OCI-LY1 (cell line): ENCODE results near the gene SPACDR.

ENCODE experiments used
- H2AFZ ChIP-seq: fragments of 200-600 bp; sonication (generic), shearing (Covaris generic); 2 replicates; pipeline ENCODE4 v1.6.0; 2014; ENCODE audit warnings: antibody characterized with exemption, mild to moderate bottlenecking, low read length
- H3F3A ChIP-seq: fragments of 200-600 bp; sonication (generic), shearing (Covaris generic); 2 replicates; pipeline ENCODE4 v1.6.0; 2014; ENCODE audit warnings: mild to moderate bottlenecking, antibody characterized with exemption, low read length, moderate library complexity; ENCODE audit not compliant: insufficient read depth
- H3K27ac ChIP-seq: fragments of 200-600 bp; sonication (generic); 2 replicates; pipeline ENCODE4 v1.5.1; 2014; ENCODE audit warnings: low read length, mixed run types, mild to moderate bottlenecking, low read depth; ENCODE audit not compliant: poor library complexity, severe bottlenecking
- H3K27me3 ChIP-seq: fragments of 200-600 bp; sonication (generic); 2 replicates; pipeline ENCODE4 v1.6.0; 2014; ENCODE audit warnings: antibody characterized with exemption, mild to moderate bottlenecking, low read length, moderate library complexity; ENCODE audit not compliant: insufficient read depth
- H3K36me3 ChIP-seq: fragments of 200-600 bp; sonication (generic); 2 replicates; pipeline ENCODE4 v1.6.1; 2014; ENCODE audit warnings: mild to moderate bottlenecking, antibody characterized with exemption, low read length, moderate library complexity, mixed read lengths; ENCODE audit not compliant: insufficient read depth
- H3K4me1 ChIP-seq: fragments of 200-600 bp; sonication (generic); 2 replicates; pipeline ENCODE4 v1.5.1; 2014; ENCODE audit warnings: mild to moderate bottlenecking, low read length, moderate library complexity; ENCODE audit not compliant: insufficient read depth, severe bottlenecking
- H3K4me2 ChIP-seq: fragments of 200-600 bp; sonication (generic), shearing (Covaris generic); 2 replicates; pipeline ENCODE4 v1.6.1; 2014; ENCODE audit warnings: low read length
- H3K4me3 ChIP-seq: fragments of 200-600 bp; sonication (generic); 2 replicates; pipeline ENCODE4 v1.5.1; 2014; ENCODE audit warnings: low read length, low read depth, mild to moderate bottlenecking, mixed read lengths; ENCODE audit not compliant: poor library complexity, severe bottlenecking
- H3K79me2 ChIP-seq: fragments of 200-600 bp; shearing (Covaris generic); 2 replicates; pipeline ENCODE4 v1.6.1; 2016; ENCODE audit warnings: mixed run types, low read length, mixed read lengths; ENCODE audit not compliant: insufficient read depth
- H3K9ac ChIP-seq: fragments of 200-600 bp; sonication (generic), shearing (Covaris generic); 2 replicates; pipeline ENCODE4 v1.6.1; 2014; ENCODE audit warnings: mild to moderate bottlenecking, low read length, mixed read lengths
- H3K9me2 ChIP-seq: fragments of 200-600 bp; sonication (generic), shearing (Covaris generic); 2 replicates; pipeline ENCODE4 v1.6.1; 2014; ENCODE audit warnings: low read depth, mild to moderate bottlenecking, low read length, mixed read lengths
- H3K9me3 ChIP-seq: fragments of 200-600 bp; shearing (Covaris generic); 2 replicates; pipeline ENCODE4 v1.6.1; 2014; ENCODE audit warnings: low read length, mixed read lengths
- H4K20me1 ChIP-seq: fragments of 200-600 bp; sonication (generic), shearing (Covaris generic); 2 replicates; pipeline ENCODE4 v1.6.0; 2016; ENCODE audit warnings: mild to moderate bottlenecking, low read length; ENCODE audit not compliant: insufficient read depth
- CTCF ChIP-seq: fragments of 200-600 bp; sonication (generic), shearing (Covaris generic); IDR thresholded peaks from 2 replicates; pipeline ENCODE4 v1.5.1; 2017; ENCODE audit warnings: mild to moderate bottlenecking, antibody characterized with exemption, low read length, moderate library complexity, mixed read lengths
- EZH2 ChIP-seq: fragments of 200-600 bp; sonication (generic), shearing (Covaris generic); IDR thresholded peaks from 2 replicates; pipeline ENCODE4 v1.8.0; 2017; ENCODE audit warnings: borderline replicate concordance, mixed run types, mild to moderate bottlenecking, antibody characterized with exemption, low read length, moderate library complexity, mixed read lengths

Gene SPACDR

GRCh38 chr7:100491192-100491578 is 27.1 kb upstream of the SPACDR start:
- Histone ChIP-seq H3K4me1 (no peaks in the 10 kb centered on the region), H3K4me2 (no peak overlapping the region), H3F3A (no peaks in the 10 kb centered on the region), H3K27me3 (peaks cover 17% of the 10 kb centered on the region), H3K27ac (no peak overlapping the region), H3K9ac (no peak overlapping the region), H4K20me1 (no peaks in the 10 kb centered on the region), H2AFZ (no peak overlapping the region), H3K4me3 (no peak overlapping the region), H3K9me3 (no peaks in the 10 kb centered on the region), H3K9me2 (no peaks in the 10 kb centered on the region), H3K79me2 (no peaks in the 10 kb centered on the region), H3K36me3 (no peaks in the 10 kb centered on the region)
- TF ChIP-seq CTCF (no peak), EZH2 (no peak)

- H3K9me3 ChIP-seq = no peaks in the 10 kb centered on the region
- peaks cover 17% of the 10 kb centered on the region for H3K27me3 ChIP-seq
- no peak overlapping the region for H2AFZ ChIP-seq
- H3K36me3 ChIP-seq = no peaks in the 10 kb centered on the region
- H3K9me2 ChIP-seq = no peaks in the 10 kb centered on the region
- no peaks in the 10 kb centered on the region for H3F3A ChIP-seq
- 0 out of 2 replicates have a peak, but pooled peaks have one; percentile 8 for TF ChIP-seq CTCF
- TF ChIP-seq EZH2 = no peak
- H3K79me2 ChIP-seq = no peaks in the 10 kb centered on the region
- H3K4me1 ChIP-seq = no peaks in the 10 kb centered on the region
- no peak overlapping the region for H3K4me2 ChIP-seq
- H4K20me1 ChIP-seq = no peaks in the 10 kb centered on the region
- no peak overlapping the region for H3K9ac ChIP-seq
- no peak overlapping the region for H3K27ac ChIP-seq
- H3K4me3 ChIP-seq = no peak overlapping the region
These were observed 26.6 kb upstream of the SPACDR start for GRCh38 chr7:100490483-100491191.

GRCh38 chr7:100489824-100490223 is 25.8 kb upstream of the SPACDR start:
- H4K20me1 ChIP-seq = no peaks in the 10 kb centered on the region
- H3K27me3 ChIP-seq = peaks cover 17% of the 10 kb centered on the region
- no peak overlapping the region for H3K9ac ChIP-seq
- no peaks in the 10 kb centered on the region for H3K79me2 ChIP-seq
- H3K4me2 ChIP-seq = no peak overlapping the region
- TF ChIP-seq CTCF (no peak), EZH2 (no peak)
- H3K4me3 ChIP-seq = no peak overlapping the region
- no peaks in the 10 kb centered on the region for H3K36me3 ChIP-seq
- no peak overlapping the region for H3K27ac ChIP-seq
- no peaks in the 10 kb centered on the region for H3K9me2 ChIP-seq
- H2AFZ ChIP-seq = no peak overlapping the region
- H3F3A ChIP-seq = no peaks in the 10 kb centered on the region
- no peaks in the 10 kb centered on the region for H3K9me3 ChIP-seq
- H3K4me1 ChIP-seq = no peaks in the 10 kb centered on the region
